Stimulated activated CD4-positive, alpha-beta T cell treated with anti-CD3 and anti-CD28 coated beads, Interleukin-1b, Interleukin-23, amount 100 ng/mL, for 24 hours (primary cell): ENCODE results near the gene CDC26.
"Not testable (repeated sequence)": the region's sequence is repeated elsewhere in the genome, so short reads cannot be mapped to it uniquely, and the experiment has no call there.

Source experiments
- DNase-seq, 4 experiments: peaks; one replicate each; pipeline ENCODE4 v3.0.0-alpha.2; 2020; ENCODE audit warnings: low read depth in 4 of 4, low spot score in 1 of 4

CDC26 gene

GRCh38 chr9:113296247-113296646, 20.9 kb upstream of the CDC26 start:
- DNase-seq: not testable (repeated sequence)

- no peak for DNase-seq
Measured at GRCh38 chr9:113293285-113293878, 18.0 kb upstream of the CDC26 start.

GRCh38 chr9:113290052-113290607, 14.8 kb upstream of the CDC26 start:
- no peak for DNase-seq

GRCh38 chr9:113289091-113289490, 13.7 kb upstream of the CDC26 start:
- DNase-seq: no peak

GRCh38 chr9:113281356-113281755, 6.0 kb upstream of the CDC26 start:
- no peak for DNase-seq

GRCh38 chr9:113278840-113279239, 3.5 kb upstream of the CDC26 start:
- no peak for DNase-seq

- peak in 1 of 4 experiments; percentile 15 for DNase-seq
Measured at GRCh38 chr9:113274474-113275156, 757 bp downstream of the CDC26 start.

- DNase-seq: no peak
Measured at GRCh38 chr9:113269871-113270270, 5.5 kb downstream of the CDC26 start.

GRCh38 chr9:113269355-113269754, 6.0 kb downstream of the CDC26 start:
- no peak for DNase-seq

- DNase-seq: no peak
Measured at GRCh38 chr9:113267911-113268566, 7.3 kb downstream of the CDC26 start.

GRCh38 chr9:113266174-113266573, 9.2 kb downstream of the CDC26 start:
- DNase-seq: no peak

- DNase-seq: no peak
Measured at GRCh38 chr9:113261917-113262671, 13.3 kb downstream of the CDC26 start.

GRCh38 chr9:113258282-113258681, 17.1 kb downstream of the CDC26 start:
- no peak for DNase-seq

GRCh38 chr9:113257863-113258262, 17.5 kb downstream of the CDC26 start:
- no peak for DNase-seq

GRCh38 chr9:113255438-113255837, 19.9 kb downstream of the CDC26 start:
- no peak for DNase-seq

GRCh38 chr9:113254991-113255390, 20.4 kb downstream of the CDC26 start:
- DNase-seq: no peak

GRCh38 chr9:113250807-113251206, 24.6 kb downstream of the CDC26 start:
- no peak for DNase-seq

GRCh38 chr9:113249661-113250060, 25.7 kb downstream of the CDC26 start:
- DNase-seq: not testable (repeated sequence)

GRCh38 chr9:113247640-113248039, 27.7 kb downstream of the CDC26 start:
- DNase-seq: no peak

- no peak for DNase-seq
Measured at GRCh38 chr9:113246928-113247327, 28.4 kb downstream of the CDC26 start.

GRCh38 chr9:113245894-113246293, 29.5 kb downstream of the CDC26 start:
- DNase-seq: no peak
